Measurements from ENCODE around the gene SKP1.

Gene SKP1

GRCh38 chr5:134112726-134113362 is 63.9 kb downstream of the SKP1 start:
- peaks cover 12% of the 10 kb centered on the region for H3K4me1 ChIP-seq (ENCODE audit: insufficient read depth, low read length)
- no peak overlapping the region for H3K27ac ChIP-seq (ENCODE audit: low read depth, low read length)
- no peaks in the 10 kb centered on the region for H3K36me3 ChIP-seq (ENCODE audit: insufficient read depth, low read length)
- no peak overlapping the region for H3K4me3 ChIP-seq (ENCODE audit: low read depth in 1 of 2, low read length in 2 of 2)
- H3K9me3 ChIP-seq (ENCODE audit: low read length): no peaks in the 10 kb centered on the region
- peaks cover 12 to 34% of the 10 kb centered on the region in 2 donors for H3K27me3 ChIP-seq (ENCODE audit: control insufficient read depth in 1 of 2, insufficient read depth in 2 of 2, low read length in 2 of 2)
- no peak overlapping the region for H3K9ac ChIP-seq (ENCODE audit: low read length)

GRCh38 chr5:134111741-134112647 is 64.8 kb downstream of the SKP1 start:
- Histone ChIP-seq H3K9me3 (ENCODE audit: low read length) (no peaks in the 10 kb centered on the region), H3K4me3 (ENCODE audit: low read depth in 1 of 2, low read length in 2 of 2) (no peak overlapping the region), H3K9ac (ENCODE audit: low read length) (no peak overlapping the region), H3K27ac (ENCODE audit: low read depth, low read length) (no peak overlapping the region), H3K4me1 (ENCODE audit: insufficient read depth, low read length) (peaks cover 12% of the 10 kb centered on the region), H3K27me3 (ENCODE audit: control insufficient read depth in 1 of 2, insufficient read depth in 2 of 2, low read length in 2 of 2) (peaks cover 12 to 34% of the 10 kb centered on the region in 2 donors), H3K36me3 (ENCODE audit: insufficient read depth, low read length) (no peaks in the 10 kb centered on the region)

GRCh38 chr5:134110382-134110781 is 66.4 kb downstream of the SKP1 start:
- Histone ChIP-seq H3K4me3 (ENCODE audit: low read depth in 1 of 2, low read length in 2 of 2) (no peak overlapping the region), H3K4me1 (ENCODE audit: insufficient read depth, low read length) (peaks cover 12% of the 10 kb centered on the region), H3K27ac (ENCODE audit: low read depth, low read length) (no peak overlapping the region), H3K27me3 (ENCODE audit: control insufficient read depth in 1 of 2, insufficient read depth in 2 of 2, low read length in 2 of 2) (peaks cover 12 to 34% of the 10 kb centered on the region in 2 donors), H3K9ac (ENCODE audit: low read length) (no peak overlapping the region), H3K9me3 (ENCODE audit: low read length) (no peaks in the 10 kb centered on the region), H3K36me3 (ENCODE audit: insufficient read depth, low read length) (no peaks in the 10 kb centered on the region)

GRCh38 chr5:134107779-134108178 is 69.0 kb downstream of the SKP1 start:
- no peak overlapping the region for H3K9ac ChIP-seq (ENCODE audit: low read length)
- no peaks in the 10 kb centered on the region for H3K4me1 ChIP-seq (ENCODE audit: insufficient read depth, low read length)
- H3K4me3 ChIP-seq (ENCODE audit: low read depth in 1 of 2, low read length in 2 of 2): no peak overlapping the region
- H3K9me3 ChIP-seq (ENCODE audit: low read length): no peaks in the 10 kb centered on the region
- no peak overlapping the region for H3K27ac ChIP-seq (ENCODE audit: low read depth, low read length)
- H3K36me3 ChIP-seq (ENCODE audit: insufficient read depth, low read length): no peaks in the 10 kb centered on the region
- peaks cover 11 to 20% of the 10 kb centered on the region in 2 donors for H3K27me3 ChIP-seq (ENCODE audit: control insufficient read depth in 1 of 2, insufficient read depth in 2 of 2, low read length in 2 of 2)

- no peak overlapping the region for H3K27ac ChIP-seq (ENCODE audit: low read depth, low read length)
- peaks cover 8 to 13% of the 10 kb centered on the region in 2 donors for H3K27me3 ChIP-seq (ENCODE audit: control insufficient read depth in 1 of 2, insufficient read depth in 2 of 2, low read length in 2 of 2)
Measured at GRCh38 chr5:134106991-134107701, 69.6 kb downstream of the SKP1 start.

GRCh38 chr5:134103998-134104654 is 72.6 kb downstream of the SKP1 start:
- Histone ChIP-seq H3K9ac (ENCODE audit: low read length) (no peak overlapping the region), H3K4me1 (ENCODE audit: insufficient read depth, low read length) (peaks cover 11% of the 10 kb centered on the region), H3K4me3 (ENCODE audit: low read depth in 1 of 2, low read length in 2 of 2) (no peak overlapping the region), H3K36me3 (ENCODE audit: insufficient read depth, low read length) (no peaks in the 10 kb centered on the region), H3K9me3 (ENCODE audit: low read length) (no peaks in the 10 kb centered on the region), H3K27ac (ENCODE audit: low read depth, low read length) (no peak overlapping the region), H3K27me3 (ENCODE audit: control insufficient read depth in 1 of 2, insufficient read depth in 2 of 2, low read length in 2 of 2) (no peaks in the 10 kb centered on the region)

More at GRCh38 chr5:134106991-134107701, 69.6 kb downstream of the SKP1 start:
- H3K9me3 ChIP-seq (ENCODE audit: low read length): no peaks in the 10 kb centered on the region
- H3K36me3 ChIP-seq (ENCODE audit: insufficient read depth, low read length): no peaks in the 10 kb centered on the region
- no peak overlapping the region for H3K4me3 ChIP-seq (ENCODE audit: low read depth in 1 of 2, low read length in 2 of 2)
- no peak overlapping the region for H3K9ac ChIP-seq (ENCODE audit: low read length)
- H3K4me1 ChIP-seq (ENCODE audit: insufficient read depth, low read length): no peaks in the 10 kb centered on the region

- H3K9me3 ChIP-seq (ENCODE audit: low read length): no peaks in the 10 kb centered on the region
- H3K9ac ChIP-seq (ENCODE audit: low read length): no peak overlapping the region
- H3K36me3 ChIP-seq (ENCODE audit: insufficient read depth, low read length): no peaks in the 10 kb centered on the region
- no peaks in the 10 kb centered on the region for H3K27me3 ChIP-seq (ENCODE audit: control insufficient read depth in 1 of 2, insufficient read depth in 2 of 2, low read length in 2 of 2)
- peaks cover 11% of the 10 kb centered on the region for H3K4me1 ChIP-seq (ENCODE audit: insufficient read depth, low read length)
- H3K27ac ChIP-seq (ENCODE audit: low read depth, low read length): no peak overlapping the region
- no peak overlapping the region for H3K4me3 ChIP-seq (ENCODE audit: low read depth in 1 of 2, low read length in 2 of 2)
Measured at GRCh38 chr5:134103397-134103796, 73.4 kb downstream of the SKP1 start.

GRCh38 chr5:134101686-134102439 is 74.9 kb downstream of the SKP1 start:
- H3K9me3 ChIP-seq (ENCODE audit: low read length): no peaks in the 10 kb centered on the region
- H3K4me1 ChIP-seq (ENCODE audit: insufficient read depth, low read length): peaks cover 11% of the 10 kb centered on the region
- no peaks in the 10 kb centered on the region for H3K27me3 ChIP-seq (ENCODE audit: control insufficient read depth in 1 of 2, insufficient read depth in 2 of 2, low read length in 2 of 2)
- H3K27ac ChIP-seq (ENCODE audit: low read depth, low read length): no peak overlapping the region
- no peak overlapping the region for H3K9ac ChIP-seq (ENCODE audit: low read length)
- no peaks in the 10 kb centered on the region for H3K36me3 ChIP-seq (ENCODE audit: insufficient read depth, low read length)
- no peak overlapping the region for H3K4me3 ChIP-seq (ENCODE audit: low read depth in 1 of 2, low read length in 2 of 2)

- peaks cover 11% of the 10 kb centered on the region for H3K4me1 ChIP-seq (ENCODE audit: insufficient read depth, low read length)
Measured at GRCh38 chr5:134100283-134101091, 76.3 kb downstream of the SKP1 start.

GRCh38 chr5:134099939-134100282 is 76.8 kb downstream of the SKP1 start:
- Histone ChIP-seq H3K27me3 (ENCODE audit: control insufficient read depth in 1 of 2, insufficient read depth in 2 of 2, low read length in 2 of 2) (no peaks in the 10 kb centered on the region), H3K36me3 (ENCODE audit: insufficient read depth, low read length) (no peaks in the 10 kb centered on the region), H3K4me3 (ENCODE audit: low read depth in 1 of 2, low read length in 2 of 2) (no peak overlapping the region), H3K4me1 (ENCODE audit: insufficient read depth, low read length) (peaks cover 11% of the 10 kb centered on the region), H3K27ac (ENCODE audit: low read depth, low read length) (no peak overlapping the region), H3K9ac (ENCODE audit: low read length) (no peak overlapping the region), H3K9me3 (ENCODE audit: low read length) (no peaks in the 10 kb centered on the region)

More at GRCh38 chr5:134100283-134101091, 76.3 kb downstream of the SKP1 start:
- Histone ChIP-seq H3K27me3 (ENCODE audit: control insufficient read depth in 1 of 2, insufficient read depth in 2 of 2, low read length in 2 of 2) (no peaks in the 10 kb centered on the region), H3K27ac (ENCODE audit: low read depth, low read length) (no peak overlapping the region), H3K9me3 (ENCODE audit: low read length) (no peaks in the 10 kb centered on the region), H3K4me3 (ENCODE audit: low read depth in 1 of 2, low read length in 2 of 2) (no peak overlapping the region), H3K9ac (ENCODE audit: low read length) (no peak overlapping the region), H3K36me3 (ENCODE audit: insufficient read depth, low read length) (no peaks in the 10 kb centered on the region)
